ENCODE data around the gene CCDC127.

Gene CCDC127

GRCh38 chr5:162190-162564, 55.8 kb downstream of the CCDC127 start:
- Mint-ChIP-seq H3K27ac (no peak overlapping the region), H3K36me3 (ENCODE audit: low read depth) (no peaks in the 10 kb centered on the region), H3K4me1 (ENCODE audit: low read depth) (no peaks in the 10 kb centered on the region), H3K9me3 (no peaks in the 10 kb centered on the region), H3K4me3 (no peak overlapping the region), H3K27me3 (peaks cover 19% of the 10 kb centered on the region)
- intact Hi-C loops (cut with micrococcal nuclease): no loop called here

- Mint-ChIP-seq H3K9me3 (no peaks in the 10 kb centered on the region), H3K4me3 (no peak overlapping the region), H3K27ac (no peak overlapping the region), H3K27me3 (peaks cover 19% of the 10 kb centered on the region), H3K36me3 (ENCODE audit: low read depth) (no peaks in the 10 kb centered on the region), H3K4me1 (ENCODE audit: low read depth) (no peaks in the 10 kb centered on the region)
- intact Hi-C loops (cut with micrococcal nuclease): no loop called here
Measured at GRCh38 chr5:161803-162110, 56.2 kb downstream of the CCDC127 start.

GRCh38 chr5:160921-161802, 56.8 kb downstream of the CCDC127 start:
- H3K27ac Mint-ChIP-seq: no peak overlapping the region
- no peaks in the 10 kb centered on the region for H3K9me3 Mint-ChIP-seq
- no peaks in the 10 kb centered on the region for H3K36me3 Mint-ChIP-seq (ENCODE audit: low read depth)
- intact Hi-C loops (cut with micrococcal nuclease): no loop called here
- H3K4me1 Mint-ChIP-seq (ENCODE audit: low read depth): no peaks in the 10 kb centered on the region
- no peak overlapping the region for H3K4me3 Mint-ChIP-seq
- H3K27me3 Mint-ChIP-seq: peaks cover 19% of the 10 kb centered on the region

- H3K27me3 Mint-ChIP-seq: peaks cover 19% of the 10 kb centered on the region
- intact Hi-C loops (cut with micrococcal nuclease): no loop called here
Measured at GRCh38 chr5:160173-160510, 57.8 kb downstream of the CCDC127 start.

GRCh38 chr5:159448-160172, 58.3 kb downstream of the CCDC127 start:
- Mint-ChIP-seq H3K9me3 (no peaks in the 10 kb centered on the region), H3K36me3 (ENCODE audit: low read depth) (no peaks in the 10 kb centered on the region), H3K4me1 (ENCODE audit: low read depth) (no peaks in the 10 kb centered on the region), H3K27me3 (peaks cover 19% of the 10 kb centered on the region), H3K27ac (no peak overlapping the region), H3K4me3 (no peak overlapping the region)
- intact Hi-C loops (cut with micrococcal nuclease): no loop called here

More at GRCh38 chr5:160173-160510, 57.8 kb downstream of the CCDC127 start:
- no peaks in the 10 kb centered on the region for H3K4me1 Mint-ChIP-seq (ENCODE audit: low read depth)
- no peak overlapping the region for H3K27ac Mint-ChIP-seq
- H3K9me3 Mint-ChIP-seq: no peaks in the 10 kb centered on the region
- H3K4me3 Mint-ChIP-seq: no peak overlapping the region
- H3K36me3 Mint-ChIP-seq (ENCODE audit: low read depth): no peaks in the 10 kb centered on the region

- intact Hi-C loops (cut with micrococcal nuclease): no loop called here
- no peak overlapping the region for H3K4me3 Mint-ChIP-seq
- H3K9me3 Mint-ChIP-seq: no peaks in the 10 kb centered on the region
- peaks cover 19% of the 10 kb centered on the region for H3K27me3 Mint-ChIP-seq
- H3K36me3 Mint-ChIP-seq (ENCODE audit: low read depth): no peaks in the 10 kb centered on the region
- H3K27ac Mint-ChIP-seq: no peak overlapping the region
- H3K4me1 Mint-ChIP-seq (ENCODE audit: low read depth): no peaks in the 10 kb centered on the region
Measured at GRCh38 chr5:158807-159447, 59.0 kb downstream of the CCDC127 start.

GRCh38 chr5:157801-158200, 60.2 kb downstream of the CCDC127 start:
- Mint-ChIP-seq H3K27me3 (peaks cover 19% of the 10 kb centered on the region), H3K4me1 (ENCODE audit: low read depth) (no peaks in the 10 kb centered on the region)
- intact Hi-C loops (cut with micrococcal nuclease): no loop called here

GRCh38 chr5:157126-157715, 60.7 kb downstream of the CCDC127 start:
- H3K9me3 Mint-ChIP-seq: no peaks in the 10 kb centered on the region
- no peak overlapping the region for H3K4me3 Mint-ChIP-seq
- no peaks in the 10 kb centered on the region for H3K4me1 Mint-ChIP-seq (ENCODE audit: low read depth)
- H3K36me3 Mint-ChIP-seq (ENCODE audit: low read depth): no peaks in the 10 kb centered on the region
- H3K27me3 Mint-ChIP-seq: peaks cover 19% of the 10 kb centered on the region
- intact Hi-C loops (cut with micrococcal nuclease): no loop called here
- no peak overlapping the region for H3K27ac Mint-ChIP-seq

More at GRCh38 chr5:157801-158200, 60.2 kb downstream of the CCDC127 start:
- no peaks in the 10 kb centered on the region for H3K9me3 Mint-ChIP-seq
- no peak overlapping the region for H3K27ac Mint-ChIP-seq
- no peak overlapping the region for H3K4me3 Mint-ChIP-seq
- no peaks in the 10 kb centered on the region for H3K36me3 Mint-ChIP-seq (ENCODE audit: low read depth)

GRCh38 chr5:156411-157072, 61.4 kb downstream of the CCDC127 start:
- peaks cover 4% of the 10 kb centered on the region for H3K4me1 Mint-ChIP-seq (ENCODE audit: low read depth)
- H3K27ac Mint-ChIP-seq: no peak overlapping the region
- no peak overlapping the region for H3K4me3 Mint-ChIP-seq
- peaks cover 19% of the 10 kb centered on the region for H3K27me3 Mint-ChIP-seq
- H3K9me3 Mint-ChIP-seq: no peaks in the 10 kb centered on the region
- H3K36me3 Mint-ChIP-seq (ENCODE audit: low read depth): no peaks in the 10 kb centered on the region
- intact Hi-C loops (cut with micrococcal nuclease): no loop called here

- peaks cover 21% of the 10 kb centered on the region for H3K27me3 Mint-ChIP-seq
- intact Hi-C loops (cut with micrococcal nuclease): no loop called here
- no peak overlapping the region for H3K27ac Mint-ChIP-seq
- no peaks in the 10 kb centered on the region for H3K9me3 Mint-ChIP-seq
- no peak overlapping the region for H3K4me3 Mint-ChIP-seq
- H3K4me1 Mint-ChIP-seq (ENCODE audit: low read depth): peaks cover 5% of the 10 kb centered on the region
- no peaks in the 10 kb centered on the region for H3K36me3 Mint-ChIP-seq (ENCODE audit: low read depth)
Measured at GRCh38 chr5:155651-156410, 62.1 kb downstream of the CCDC127 start.

GRCh38 chr5:154826-155225, 63.1 kb downstream of the CCDC127 start:
- no peak overlapping the region for H3K4me3 Mint-ChIP-seq
- H3K36me3 Mint-ChIP-seq (ENCODE audit: low read depth): no peaks in the 10 kb centered on the region
- peaks cover 5% of the 10 kb centered on the region for H3K4me1 Mint-ChIP-seq (ENCODE audit: low read depth)

GRCh38 chr5:154236-154635, 63.7 kb downstream of the CCDC127 start:
- Mint-ChIP-seq H3K4me1 (ENCODE audit: low read depth) (peaks cover 5% of the 10 kb centered on the region), H3K36me3 (ENCODE audit: low read depth) (no peaks in the 10 kb centered on the region), H3K4me3 (no peak overlapping the region), H3K27ac (no peak overlapping the region), H3K27me3 (peaks cover 5% of the 10 kb centered on the region), H3K9me3 (no peaks in the 10 kb centered on the region)
- intact Hi-C loops (cut with micrococcal nuclease): no loop called here

More at GRCh38 chr5:154826-155225, 63.1 kb downstream of the CCDC127 start:
- peaks cover 11% of the 10 kb centered on the region for H3K27me3 Mint-ChIP-seq
- intact Hi-C loops (cut with micrococcal nuclease): no loop called here
- H3K27ac Mint-ChIP-seq: no peak overlapping the region
- H3K9me3 Mint-ChIP-seq: no peaks in the 10 kb centered on the region

GRCh38 chr5:153256-153655, 64.7 kb downstream of the CCDC127 start:
- H3K4me1 Mint-ChIP-seq (ENCODE audit: low read depth): peaks cover 5% of the 10 kb centered on the region
- H3K4me3 Mint-ChIP-seq: no peak overlapping the region
- H3K27me3 Mint-ChIP-seq: peaks cover 3% of the 10 kb centered on the region
- intact Hi-C loops (cut with micrococcal nuclease): no loop called here
- H3K27ac Mint-ChIP-seq: no peak overlapping the region
- H3K36me3 Mint-ChIP-seq (ENCODE audit: low read depth): no peaks in the 10 kb centered on the region
- H3K9me3 Mint-ChIP-seq: peaks cover 4% of the 10 kb centered on the region

Data from dendritic cell treated with granulocyte-macrophage colony-stimulating factor and Interleukin-4, amounts not matched to agents 40 ng/mL and 50 ng/mL, for 4 days (primary cell).